ENCODE measurements around the gene IMMP1L. TPM values are rescaled to one million over a fixed set of nuclear protein-coding genes. Genes with fewer than 3 reads are reported as not detected.

The IMMP1L gene
- total RNA-seq, 2 experiments from 2014 or later, result 27.9 to 37.3 TPM

- no peak overlapping the region for H3K4me2 ChIP-seq (ENCODE audit: low read length)
- ChIA-PET CTCF (ENCODE audit: unreplicated experiment) (no interaction called here), POLR2A (interaction anchor here (0.7 kb wide), 1 partner anchor 66 kb away, joined by 3 read pairs; no protein-coding TSS in a partner anchor)
- DNase-seq (ENCODE audit: low spot score), result no peak
- H3K9me2 ChIP-seq (ENCODE audit: insufficient read depth, low read length), result no peaks in the 10 kb centered on the region
- H3K9me3 ChIP-seq (ENCODE audit: low read length), result no peaks in the 10 kb centered on the region
- H3K4me1 ChIP-seq (ENCODE audit: insufficient read depth, low read length, poor library complexity, severe bottlenecking), result no peaks in the 10 kb centered on the region
- BruUV-seq (replicated peaks), result no TSS peak
- H3K4me3 ChIP-seq (ENCODE audit: low read depth, low read length, poor library complexity, severe bottlenecking), result no peak overlapping the region
- no peaks in the 10 kb centered on the region; the same call in 1 of the 2 replicates for H3K36me3 ChIP-seq (ENCODE audit: insufficient read depth, low read length)
- intact Hi-C loops (cut with micrococcal nuclease; ENCODE audit: unreplicated experiment), result no loop called here
- no peaks in the 10 kb centered on the region; the same call in 1 of the 2 replicates for H4K20me1 ChIP-seq (ENCODE audit: insufficient read depth, low read length)
- H2AFZ ChIP-seq (ENCODE audit: low read length), result no peak overlapping the region
- no peak overlapping the region for H3K27ac ChIP-seq (ENCODE audit: low read depth, low read length, poor library complexity, severe bottlenecking)
- TF ChIP-seq EZH2phosphoT487 (IDR thresholded peaks at IDR 0.05; ENCODE audit: borderline replicate concordance, low read depth, low read length) (no peak), CTCF (conservative IDR thresholded peaks at IDR 0.05; ENCODE audit: low read length) (no peak)
- H3K79me2 ChIP-seq (ENCODE audit: insufficient read depth, low read depth, low read length), result peaks cover 15% of the 10 kb centered on the region; the same call in 1 of the 2 replicates
Observed at GRCh38 chr11:31484497-31484896, 24.9 kb downstream of the IMMP1L start.

GRCh38 chr11:31480930-31481329 lies 28.5 kb downstream of the IMMP1L start:
- H3K4me1 ChIP-seq (ENCODE audit: insufficient read depth, low read length, poor library complexity, severe bottlenecking), result no peaks in the 10 kb centered on the region
- no peaks in the 10 kb centered on the region; the same call in 1 of the 2 replicates for H4K20me1 ChIP-seq (ENCODE audit: insufficient read depth, low read length)
- no peaks in the 10 kb centered on the region for H3K9me2 ChIP-seq (ENCODE audit: insufficient read depth, low read length)
- TF ChIP-seq EZH2phosphoT487 (IDR thresholded peaks at IDR 0.05; ENCODE audit: borderline replicate concordance, low read depth, low read length), result no peak
- TF ChIP-seq CTCF (conservative IDR thresholded peaks at IDR 0.05; ENCODE audit: low read length), result no peak
- no peak overlapping the region for H3K4me3 ChIP-seq (ENCODE audit: low read depth, low read length, poor library complexity, severe bottlenecking)
- no peak for DNase-seq (ENCODE audit: low spot score)
- H3K27ac ChIP-seq (ENCODE audit: low read depth, low read length, poor library complexity, severe bottlenecking), result no peak overlapping the region
- POLR2A ChIA-PET, result interaction anchor here (0.6 kb wide), 2 partner anchors 28 to 102 kb away, joined by 3 read pairs; no protein-coding TSS in a partner anchor
- BruUV-seq (replicated peaks), result no TSS peak
- H3K9me3 ChIP-seq (ENCODE audit: low read length), result no peaks in the 10 kb centered on the region
- H2AFZ ChIP-seq (ENCODE audit: low read length), result no peak overlapping the region
- intact Hi-C loops (cut with micrococcal nuclease; ENCODE audit: unreplicated experiment), result no loop called here
- peaks cover 9% of the 10 kb centered on the region; the same call in 1 of the 2 replicates for H3K79me2 ChIP-seq (ENCODE audit: insufficient read depth, low read depth, low read length)
- no peak overlapping the region for H3K4me2 ChIP-seq (ENCODE audit: low read length)
- no peaks in the 10 kb centered on the region for H3K36me3 ChIP-seq (ENCODE audit: insufficient read depth, low read length)
- CTCF ChIA-PET (ENCODE audit: unreplicated experiment), result no interaction called here

- no peak for DNase-seq (ENCODE audit: low spot score)
- H4K20me1 ChIP-seq (ENCODE audit: insufficient read depth, low read length), result no peaks in the 10 kb centered on the region; the same call in 1 of the 2 replicates
- ChIA-PET POLR2A (interaction anchor here (1.7 kb wide), 1 partner anchor 21 kb away, joined by 5 read pairs; no protein-coding TSS in a partner anchor), CTCF (ENCODE audit: unreplicated experiment) (no interaction called here)
- intact Hi-C loops (cut with micrococcal nuclease; ENCODE audit: unreplicated experiment), result no loop called here
- no peak overlapping the region for H3K4me3 ChIP-seq (ENCODE audit: low read depth, low read length, poor library complexity, severe bottlenecking)
- TF ChIP-seq EZH2phosphoT487 (IDR thresholded peaks at IDR 0.05; ENCODE audit: borderline replicate concordance, low read depth, low read length) (no peak), CTCF (conservative IDR thresholded peaks at IDR 0.05; ENCODE audit: low read length) (no peak)
- no TSS peak for BruUV-seq (replicated peaks)
- H3K9me2 ChIP-seq (ENCODE audit: insufficient read depth, low read length), result no peaks in the 10 kb centered on the region
- H3K4me1 ChIP-seq (ENCODE audit: insufficient read depth, low read length, poor library complexity, severe bottlenecking), result no peaks in the 10 kb centered on the region
- no peak overlapping the region for H3K4me2 ChIP-seq (ENCODE audit: low read length)
- no peaks in the 10 kb centered on the region for H3K36me3 ChIP-seq (ENCODE audit: insufficient read depth, low read length)
- no peak overlapping the region for H3K27ac ChIP-seq (ENCODE audit: low read depth, low read length, poor library complexity, severe bottlenecking)
- H2AFZ ChIP-seq (ENCODE audit: low read length), result no peak overlapping the region
- no peaks in the 10 kb centered on the region for H3K9me3 ChIP-seq (ENCODE audit: low read length)
- H3K79me2 ChIP-seq (ENCODE audit: insufficient read depth, low read depth, low read length), result peaks cover 9% of the 10 kb centered on the region; the same call in 1 of the 2 replicates
Observed at GRCh38 chr11:31479066-31479465, 30.4 kb downstream of the IMMP1L start.
